K562 (cell line): ENCODE measurements around the gene TMEM121B. TPM values are rescaled to one million over a fixed set of nuclear protein-coding genes. Genes with fewer than 3 reads are reported as not detected.
A peak's percentile ranks its signal among the peaks of the same experiment; 100 is the strongest.

ENCODE experiments used
- BHLHE40 ChIP-seq: IDR thresholded peaks from 2 replicates; pipeline ENCODE4 v1.6.1; 2011; ENCODE audit warnings: low read length, improper control_type of control experiment
- CBFA2T3 ChIP-seq: fragments of 450-650 bp; IDR thresholded peaks from 2 replicates; pipeline ENCODE4 v1.6.1; 2017
- CC2D1A ChIP-seq: fragments of 450-650 bp; IDR thresholded peaks from 2 replicates; pipeline ENCODE4 v1.6.1; 2017; ENCODE audit warnings: mild to moderate bottlenecking
- CTCFL ChIP-seq: IDR thresholded peaks from 2 replicates; pipeline ENCODE4 v1.6.1; 2011; ENCODE audit warnings: borderline replicate concordance, low read depth, mild to moderate bottlenecking, moderate library complexity, low read length; ENCODE audit not compliant: insufficient read depth, poor library complexity, severe bottlenecking
- ESRRA ChIP-seq: fragments of 450-650 bp; IDR thresholded peaks from 2 replicates; pipeline ENCODE4 v1.6.1; 2014; ENCODE audit warnings: low read depth, mild to moderate bottlenecking, moderate library complexity, borderline replicate concordance
- ESRRB ChIP-seq: fragments of 250-450 bp; sonication (Bioruptor Pico); IDR thresholded peaks from 2 replicates; pipeline ENCODE4 v1.5.0; 2020; ENCODE audit warnings: mild to moderate bottlenecking, moderate library complexity, borderline replicate concordance
- GTF2B ChIP-seq: IDR thresholded peaks from 2 replicates; pipeline ENCODE4 v1.6.1; 2011; ENCODE audit not compliant: insufficient read length; ENCODE audit errors: extremely low read depth
- HCFC1 ChIP-seq: IDR thresholded peaks from 2 replicates; pipeline ENCODE4 v1.6.1; 2012; ENCODE audit warnings: low read depth, low read length, improper control_type of control experiment
- MECOM ChIP-seq: fragments of 250-450 bp; sonication (Bioruptor Pico); IDR thresholded peaks from 2 replicates; pipeline ENCODE4 v1.8.0; 2022; ENCODE audit warnings: inconsistent platforms
- MEF2D ChIP-seq: conservative IDR thresholded peaks from 2 replicates; pipeline ENCODE4 v1.6.1; 2016; ENCODE audit warnings: low read depth, missing genetic modification characterization, missing compliant biosample characterization
- MNT ChIP-seq, 2 experiments: fragments of 450-650 bp; conservative IDR thresholded peaks; 2 replicates each; pipeline ENCODE4 v1.6.1; 2017; ENCODE audit warnings: mild to moderate bottlenecking in 2 of 2, moderate library complexity in 2 of 2
- NR0B1 ChIP-seq: fragments of 450-650 bp; IDR thresholded peaks from one replicate; pipeline ENCODE4 v1.6.1; 2018; ENCODE audit warnings: mild to moderate bottlenecking, moderate library complexity; ENCODE audit not compliant: partially characterized antibody
- PHF20 ChIP-seq: fragments of 450-650 bp; IDR thresholded peaks from 2 replicates; pipeline ENCODE4 v1.6.1; 2018; ENCODE audit not compliant: partially characterized antibody
- RBM22 ChIP-seq: fragments of 200-400 bp; formaldehyde crosslinking; IDR thresholded peaks from 2 replicates; pipeline ENCODE4 v1.6.1; 2018; ENCODE audit warnings: low read length, low read depth; ENCODE audit not compliant: poor library complexity, severe bottlenecking
- RUNX1 ChIP-seq: sonication (generic); IDR thresholded peaks from 2 replicates; pipeline ENCODE4 v1.6.1; 2016; ENCODE audit warnings: antibody characterized with exemption, low read depth
- TAL1 ChIP-seq: fragments of 450-650 bp; IDR thresholded peaks from 2 replicates; pipeline ENCODE4 v1.6.1; 2016; ENCODE audit warnings: mild to moderate bottlenecking
- TARDBP ChIP-seq: fragments of 450-650 bp; IDR thresholded peaks from 2 replicates; pipeline ENCODE4 v1.6.1; 2016
- USF1 ChIP-seq: sonication (generic); formaldehyde crosslinking; IDR thresholded peaks from 2 replicates; pipeline ENCODE4 v1.9.0; 2022; ENCODE audit warnings: mild to moderate bottlenecking, missing genetic modification reagents
- ZBTB1 ChIP-seq: sonication (generic); formaldehyde crosslinking; IDR thresholded peaks from 2 replicates; pipeline ENCODE4 v1.8.1; 2023; ENCODE audit warnings: missing genetic modification reagents, low read depth, mild to moderate bottlenecking, borderline replicate concordance
- ZC3H11A ChIP-seq: IDR thresholded peaks from 2 replicates; pipeline ENCODE4 v1.6.1; 2012; ENCODE audit warnings: low read depth, low read length, improper control_type of control experiment
- ZEB2 ChIP-seq: fragments of 450-650 bp; IDR thresholded peaks from 2 replicates; pipeline ENCODE4 v1.6.1; 2016
- ZNF253 ChIP-seq: fragments of 250-450 bp; sonication (Bioruptor Pico); conservative IDR thresholded peaks from 2 replicates; pipeline ENCODE4 v1.6.1; 2021; ENCODE audit warnings: mild to moderate bottlenecking
- ZNF263 ChIP-seq: sonication (generic); formaldehyde crosslinking; IDR thresholded peaks from 2 replicates; pipeline ENCODE4 v1.8.0; 2022; ENCODE audit warnings: mild to moderate bottlenecking, missing genetic modification reagents, borderline replicate concordance
- ZNF282 ChIP-seq: sonication (generic); formaldehyde crosslinking; IDR thresholded peaks from 2 replicates; pipeline ENCODE4 v1.8.1; 2023; ENCODE audit warnings: missing genetic modification reagents
- ZNF316 ChIP-seq: fragments of 450-650 bp; IDR thresholded peaks from 2 replicates; pipeline ENCODE4 v1.6.1; 2016
- ZNF586 ChIP-seq: fragments of 450-650 bp; formaldehyde crosslinking; conservative IDR thresholded peaks from 2 replicates; pipeline ENCODE4 v1.4.0; 2020; ENCODE audit warnings: mild to moderate bottlenecking, moderate library complexity
- polyA plus RNA-seq, 8 experiments: library from polyadenylated mRNA; depleted of rRNA in 4 of 8; stranded (reverse) in 5 of 8; unstranded in 3 of 8; fragments of >200 nt; fragmentation: Nextera tagmentation in 2 of 8; fragmentation: Illumina TruSeq in 1 of 8; extraction: Ambion mirVana in 2 of 8; extraction: Trizol in 1 of 8; gene quantifications; 2 replicates each; pipeline versions ENCODE4 v1.2.1 to v1.2.3, GENCODE V29; 2011 to 2014; ENCODE audit warnings: inconsistent platforms in 1 of 8, missing spikeins in 1 of 8
- total RNA-seq, 7 experiments: library from RNA; depleted of rRNA in 6 of 7; stranded (reverse); fragments of >200 nt in 6 of 7; fragmentation: Illumina TruSeq in 2 of 7; extraction: Trizol in 2 of 7; gene quantifications; 2 replicates each; pipeline versions ENCODE4 v1.2.1 to v1.2.3, GENCODE V29; 2011 to 2021; ENCODE audit warnings: low replicate concordance in 1 of 7

Gene TMEM121B
- total and polyA plus RNA-seq, 9 of the 15 experiments (the other 6 are each of a cell fraction or from before 2014, with no cell fraction given) = 0.03 to 0.07 (median 0.03) TPM; not detected in 6

- no peak for TF ChIP-seq ZNF253 (CRISPR knock-in tag)
- TF ChIP-seq USF1 = no peak
- TF ChIP-seq MNT (conservative IDR thresholded peaks at IDR 0.05) = no peak
- no peak for TF ChIP-seq ZC3H11A
- peak; percentile 87 for TF ChIP-seq CBFA2T3
- TF ChIP-seq HCFC1 = no peak
- TF ChIP-seq NR0B1 = no peak
- TF ChIP-seq ZEB2 = peak; percentile 61; the same call in 1 of the 2 replicates
- TF ChIP-seq ZNF282 (CRISPR knock-in tag) = no peak
- no peak for TF ChIP-seq MEF2D (tag)
- no peak for TF ChIP-seq ZNF316
- no peak for TF ChIP-seq GTF2B
- TF ChIP-seq BHLHE40 = no peak
- TF ChIP-seq MECOM (CRISPR knock-in tag) = no peak
- TF ChIP-seq ESRRB (CRISPR knock-in tag) = no peak
- no peak for TF ChIP-seq ZBTB1 (CRISPR knock-in tag)
- TF ChIP-seq CC2D1A = no peak
- no peak for TF ChIP-seq CTCFL
- TF ChIP-seq RUNX1 = no peak
- no peak for TF ChIP-seq ZNF586 (CRISPR knock-in tag)
- peak; percentile 58; the same call in 1 of the 2 replicates for TF ChIP-seq TAL1
- peak; percentile 82; the same call in 1 of the 2 replicates for TF ChIP-seq ESRRA
- TF ChIP-seq TARDBP = no peak
- TF ChIP-seq ZNF263 (CRISPR knock-in tag) = no peak
- no peak for TF ChIP-seq PHF20
- TF ChIP-seq RBM22 = no peak
Measured at GRCh38 chr22:17155941-17156340, 34.8 kb upstream of the TMEM121B start (continued).
